Neural progenitor cell (in vitro differentiated cells): ENCODE measurements around the gene COL24A1. TPM values are rescaled to one million over a fixed set of nuclear protein-coding genes. Genes with fewer than 3 reads are reported as not detected.

Source experiments
- DNase-seq: peaks from one replicate; pipeline ENCODE4 v3.0.0-alpha.2; 2016; ENCODE audit warnings: low spot score
- H2AFZ ChIP-seq: fragments of 200-600 bp; sonication (generic); replicated peaks from 2 replicates; pipeline ENCODE4 v1.6.1; 2016; ENCODE audit warnings: antibody characterized with exemption
- H3F3A ChIP-seq: fragments of 200-600 bp; sonication (generic); 2 replicates; pipeline ENCODE4 v1.6.1; 2016; ENCODE audit warnings: antibody characterized with exemption, low read depth
- H3K27ac ChIP-seq: fragments of 200-600 bp; sonication (generic); 2 replicates; pipeline ENCODE4 v1.5.1; 2016; ENCODE audit warnings: mild to moderate bottlenecking
- H3K27me3 ChIP-seq: fragments of 200-600 bp; sonication (generic); 2 replicates; pipeline ENCODE4 v1.6.1; 2016; ENCODE audit warnings: mild to moderate bottlenecking, moderate library complexity
- H3K36me3 ChIP-seq: fragments of 200-600 bp; sonication (generic); 2 replicates; pipeline ENCODE4 v1.5.1; 2016
- H3K4me1 ChIP-seq: fragments of 200-600 bp; sonication (generic); 2 replicates; pipeline ENCODE4 v1.6.1; 2016; ENCODE audit warnings: mixed run types
- H3K4me2 ChIP-seq: fragments of 200-600 bp; sonication (generic); 2 replicates; pipeline ENCODE4 v1.6.1; 2016
- H3K4me3 ChIP-seq: fragments of 200-600 bp; sonication (generic); 2 replicates; pipeline ENCODE4 v1.5.1; 2016
- H3K79me2 ChIP-seq: fragments of 200-600 bp; sonication (generic); 2 replicates; pipeline ENCODE4 v1.6.1; 2016; ENCODE audit warnings: low read depth
- H3K9ac ChIP-seq: fragments of 200-600 bp; sonication (generic); 2 replicates; pipeline ENCODE4 v1.6.1; 2016
- H3K9me3 ChIP-seq: fragments of 200-600 bp; sonication (generic); 2 replicates; pipeline ENCODE4 v1.5.1; 2016; ENCODE audit warnings: low read depth
- H4K20me1 ChIP-seq: fragments of 200-600 bp; sonication (generic); 2 replicates; pipeline ENCODE4 v1.6.1; 2016; ENCODE audit warnings: low read depth
- H3K27ac Mint-ChIP-seq: 3 replicates; pipeline ENCODE4 v1.8.0; 2021; ENCODE audit warnings: mixed read lengths
- H3K27me3 Mint-ChIP-seq: 2 replicates; pipeline ENCODE4 v1.8.0; 2022; ENCODE audit warnings: low read depth, mild to moderate bottlenecking, inconsistent platforms, moderate library complexity, mixed read lengths; ENCODE audit not compliant: insufficient read depth
- H3K36me3 Mint-ChIP-seq: 3 replicates; pipeline ENCODE4 v1.8.0; 2021; ENCODE audit warnings: mixed read lengths
- H3K4me1 Mint-ChIP-seq: 3 replicates; pipeline ENCODE4 v1.8.0; 2021; ENCODE audit warnings: mixed read lengths
- H3K4me3 Mint-ChIP-seq: 3 replicates; pipeline ENCODE4 v1.8.0; 2021; ENCODE audit warnings: mild to moderate bottlenecking, moderate library complexity, mixed read lengths
- H3K9me3 Mint-ChIP-seq: 3 replicates; pipeline ENCODE4 v1.8.0; 2020; ENCODE audit warnings: mixed read lengths
- EZH2 ChIP-seq: fragments of 200-600 bp; sonication (generic); IDR thresholded peaks from 2 replicates; pipeline ENCODE4 v1.6.1; 2017; ENCODE audit warnings: antibody characterized with exemption, mild to moderate bottlenecking, moderate library complexity
- EZH2phosphoT487 ChIP-seq: fragments of 200-600 bp; sonication (generic); IDR thresholded peaks from 2 replicates; pipeline ENCODE4 v1.6.1; 2017; ENCODE audit warnings: antibody characterized with exemption
- total RNA-seq: library from RNA; depleted of rRNA; stranded (reverse); fragments of >200 nt; gene quantifications from 2 replicates; pipeline ENCODE4 v1.2.3, GENCODE V29; 2015; ENCODE audit warnings: low replicate concordance
- TF ChIP-seq, protein P1 (sequence below): fragments of 200-600 bp; sonication (generic); IDR thresholded peaks from 2 replicates; pipeline ENCODE4 v1.5.1; 2017; ENCODE audit warnings: antibody characterized with exemption, mild to moderate bottlenecking

The COL24A1 gene
- total RNA-seq, 1 donor from 2014 or later: not detected

DNA sequence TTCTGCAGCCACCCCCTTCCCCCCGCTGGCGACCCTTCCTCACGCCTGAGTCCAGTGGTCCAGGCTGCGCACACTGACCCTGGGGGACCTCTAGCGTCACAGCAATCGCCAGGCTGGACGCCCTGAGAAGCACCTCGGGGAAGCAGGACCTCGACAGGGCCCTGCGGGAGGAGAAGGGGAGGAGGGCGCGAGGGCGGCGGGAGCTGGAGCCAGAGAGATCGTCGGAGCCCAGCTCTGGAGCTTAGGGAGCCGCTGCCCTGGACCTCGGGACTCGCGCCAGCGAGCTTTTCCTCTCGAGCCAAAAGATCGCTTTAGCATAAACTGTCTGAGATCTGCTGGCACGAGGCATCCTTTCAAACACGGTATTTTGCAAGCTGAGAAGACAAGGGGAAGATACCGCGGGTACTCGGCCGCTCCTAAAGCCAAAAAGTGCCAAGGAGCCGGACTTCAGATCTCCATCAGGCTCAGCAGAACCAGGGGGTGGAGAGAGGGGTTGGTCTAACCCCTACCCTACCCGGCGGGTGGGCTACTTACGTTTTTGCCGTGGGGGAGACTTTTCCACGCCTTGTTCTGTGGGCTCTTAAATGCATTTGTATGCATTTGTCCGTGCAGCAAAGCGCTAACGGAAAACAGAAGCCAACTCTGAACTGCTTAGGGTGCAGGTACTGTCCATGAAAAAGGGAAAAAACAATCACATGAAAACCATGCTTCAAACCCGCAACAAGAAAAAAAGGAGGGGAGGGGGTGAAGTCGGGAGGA is 586 bp downstream of the COL24A1 start:
- Histone ChIP-seq H3K9me3 (no peaks in the 10 kb centered on the region), H4K20me1 (no peaks in the 10 kb centered on the region), H3K27me3 (peaks cover 99% of the 10 kb centered on the region), H3K27ac (no peak overlapping the region), H3F3A (peaks cover 8% of the 10 kb centered on the region), H3K4me3 (peak overlapping the region; percentile 47), H3K9ac (no peak overlapping the region), H2AFZ (peak overlapping the region; percentile 28), H3K36me3 (no peaks in the 10 kb centered on the region), H3K4me1 (peaks cover 18% of the 10 kb centered on the region), H3K4me2 (peak overlapping the region; percentile 91), H3K79me2 (no peaks in the 10 kb centered on the region)
- Mint-ChIP-seq H3K4me3 (peak overlapping the region; percentile 79), H3K9me3 (no peaks in the 10 kb centered on the region), H3K4me1 (peaks cover 20% of the 10 kb centered on the region), H3K27ac (no peak overlapping the region), H3K27me3 (peaks cover 16% of the 10 kb centered on the region), H3K36me3 (no peaks in the 10 kb centered on the region)
- DNase-seq: peak; percentile 55
- TF ChIP-seq, protein P1, sequence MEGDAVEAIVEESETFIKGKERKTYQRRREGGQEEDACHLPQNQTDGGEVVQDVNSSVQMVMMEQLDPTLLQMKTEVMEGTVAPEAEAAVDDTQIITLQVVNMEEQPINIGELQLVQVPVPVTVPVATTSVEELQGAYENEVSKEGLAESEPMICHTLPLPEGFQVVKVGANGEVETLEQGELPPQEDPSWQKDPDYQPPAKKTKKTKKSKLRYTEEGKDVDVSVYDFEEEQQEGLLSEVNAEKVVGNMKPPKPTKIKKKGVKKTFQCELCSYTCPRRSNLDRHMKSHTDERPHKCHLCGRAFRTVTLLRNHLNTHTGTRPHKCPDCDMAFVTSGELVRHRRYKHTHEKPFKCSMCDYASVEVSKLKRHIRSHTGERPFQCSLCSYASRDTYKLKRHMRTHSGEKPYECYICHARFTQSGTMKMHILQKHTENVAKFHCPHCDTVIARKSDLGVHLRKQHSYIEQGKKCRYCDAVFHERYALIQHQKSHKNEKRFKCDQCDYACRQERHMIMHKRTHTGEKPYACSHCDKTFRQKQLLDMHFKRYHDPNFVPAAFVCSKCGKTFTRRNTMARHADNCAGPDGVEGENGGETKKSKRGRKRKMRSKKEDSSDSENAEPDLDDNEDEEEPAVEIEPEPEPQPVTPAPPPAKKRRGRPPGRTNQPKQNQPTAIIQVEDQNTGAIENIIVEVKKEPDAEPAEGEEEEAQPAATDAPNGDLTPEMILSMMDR: no peak
- TF ChIP-seq EZH2phosphoT487 (peak; percentile 47), EZH2 (peak; percentile 82)

DNA sequence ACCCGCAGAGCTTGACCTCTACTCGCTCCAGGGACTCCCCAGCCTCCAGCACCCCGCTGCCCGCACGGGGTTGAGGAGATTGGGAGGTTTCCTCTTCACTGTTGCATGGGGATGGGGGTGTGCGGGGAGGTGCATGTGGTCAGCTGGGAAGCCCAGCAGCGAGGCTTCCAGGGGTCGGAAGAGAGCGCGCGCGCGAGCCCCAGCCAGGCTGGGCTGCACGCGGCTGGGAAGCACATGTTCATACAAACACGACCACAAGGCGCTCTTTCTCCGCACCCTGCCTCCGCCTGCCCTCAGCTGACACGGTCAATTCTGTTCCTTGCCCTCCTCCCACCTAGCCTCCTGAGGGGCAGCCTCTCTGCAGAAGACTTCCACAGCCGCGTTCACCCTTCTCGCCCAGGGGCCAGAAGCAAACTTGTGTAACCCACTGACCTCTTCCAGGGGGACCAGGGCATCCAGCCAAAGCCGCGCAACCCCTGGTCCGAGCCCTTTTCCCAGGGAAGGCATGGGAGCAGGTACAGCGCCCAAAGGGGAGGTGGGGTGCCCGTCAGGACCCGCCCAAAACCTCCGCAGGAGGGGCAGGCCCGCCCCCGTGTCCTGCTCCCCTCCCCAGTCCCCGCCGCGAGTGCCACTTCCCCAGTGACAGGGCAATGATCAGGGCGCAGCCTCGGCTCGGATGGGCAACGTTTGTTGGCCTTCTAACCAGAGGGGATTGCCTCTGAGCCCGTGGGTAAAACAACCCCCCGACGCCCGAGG is 1.3 kb downstream of the COL24A1 start:
- peaks cover 18% of the 10 kb centered on the region for H3K4me1 ChIP-seq
- no peak overlapping the region for H3K9ac ChIP-seq
- no peak overlapping the region for H3K27ac ChIP-seq
- H3K9me3 ChIP-seq: no peaks in the 10 kb centered on the region
- H3K4me2 ChIP-seq: peak overlapping the region; percentile 91
- H3K4me3 Mint-ChIP-seq: peak overlapping the region; percentile 83
- peaks cover 92% of the 10 kb centered on the region for H3K27me3 ChIP-seq
- TF ChIP-seq EZH2 (peak; percentile 61), EZH2phosphoT487 (peak; percentile 23)
- TF ChIP-seq, protein P1: no peak
- DNase-seq: peak; percentile 61
- H3K36me3 Mint-ChIP-seq: no peaks in the 10 kb centered on the region
- no peaks in the 10 kb centered on the region for H3K79me2 ChIP-seq
- peaks cover 8% of the 10 kb centered on the region for H3F3A ChIP-seq
- H3K4me3 ChIP-seq: peak overlapping the region; percentile 47
- peak overlapping the region; percentile 28 for H2AFZ ChIP-seq
- peaks cover 20% of the 10 kb centered on the region for H3K4me1 Mint-ChIP-seq
- no peaks in the 10 kb centered on the region for H3K9me3 Mint-ChIP-seq
- H3K27me3 Mint-ChIP-seq: peaks cover 16% of the 10 kb centered on the region
- no peak overlapping the region for H3K27ac Mint-ChIP-seq
- no peaks in the 10 kb centered on the region for H3K36me3 ChIP-seq
- H4K20me1 ChIP-seq: no peaks in the 10 kb centered on the region

DNA sequence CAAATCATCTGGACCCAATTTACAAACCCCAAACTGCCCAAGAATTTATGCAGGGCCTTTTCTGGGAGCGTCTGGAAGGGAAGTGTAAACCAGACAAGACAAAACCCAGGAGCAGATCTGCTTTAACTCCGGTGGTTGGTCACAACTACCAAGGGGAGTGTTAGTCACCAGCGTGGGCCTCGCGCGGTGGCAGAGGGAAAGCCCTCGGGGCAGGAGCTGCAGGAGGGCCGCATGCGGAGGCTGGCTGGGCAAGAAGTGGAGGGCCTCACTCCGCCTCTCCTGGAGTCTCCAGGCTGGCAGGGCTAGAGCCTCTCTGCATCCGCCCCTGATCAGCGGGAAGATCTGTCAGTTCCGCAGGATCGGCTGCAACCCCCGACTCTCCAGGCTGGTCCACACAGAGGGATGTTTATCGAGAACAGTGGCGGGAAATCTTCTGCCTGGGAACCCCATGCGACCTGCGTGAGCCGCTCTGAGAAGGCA is 2.0 kb downstream of the COL24A1 start:
- TF ChIP-seq EZH2phosphoT487 (no peak), EZH2 (no peak)
- TF ChIP-seq, protein P1: no peak
- H3K9ac ChIP-seq: no peak overlapping the region
- peaks cover 18% of the 10 kb centered on the region for H3K4me1 ChIP-seq
- H2AFZ ChIP-seq: peak overlapping the region; percentile 28
- no peaks in the 10 kb centered on the region for H3K9me3 ChIP-seq
- H3F3A ChIP-seq: peaks cover 8% of the 10 kb centered on the region
- Mint-ChIP-seq H3K9me3 (no peaks in the 10 kb centered on the region), H3K27ac (no peak overlapping the region), H3K4me1 (peaks cover 20% of the 10 kb centered on the region), H3K4me3 (peak overlapping the region; percentile 83), H3K27me3 (peaks cover 16% of the 10 kb centered on the region), H3K36me3 (no peaks in the 10 kb centered on the region)
- H3K79me2 ChIP-seq: no peaks in the 10 kb centered on the region
- peak overlapping the region; percentile 47 for H3K4me3 ChIP-seq
- peaks cover 86% of the 10 kb centered on the region for H3K27me3 ChIP-seq
- peak overlapping the region; percentile 91 for H3K4me2 ChIP-seq
- H3K36me3 ChIP-seq: no peaks in the 10 kb centered on the region
- H3K27ac ChIP-seq: no peak overlapping the region
- DNase-seq: peak; percentile 54
- H4K20me1 ChIP-seq: no peaks in the 10 kb centered on the region
